ENCODE measurements around the gene SYNDIG1. TPM values are rescaled to one million over a fixed set of nuclear protein-coding genes. Genes with fewer than 3 reads are reported as not detected.

Gene SYNDIG1
- polyA plus RNA-seq, 1 donor from 2014 or later = 0.22 TPM

DNA sequence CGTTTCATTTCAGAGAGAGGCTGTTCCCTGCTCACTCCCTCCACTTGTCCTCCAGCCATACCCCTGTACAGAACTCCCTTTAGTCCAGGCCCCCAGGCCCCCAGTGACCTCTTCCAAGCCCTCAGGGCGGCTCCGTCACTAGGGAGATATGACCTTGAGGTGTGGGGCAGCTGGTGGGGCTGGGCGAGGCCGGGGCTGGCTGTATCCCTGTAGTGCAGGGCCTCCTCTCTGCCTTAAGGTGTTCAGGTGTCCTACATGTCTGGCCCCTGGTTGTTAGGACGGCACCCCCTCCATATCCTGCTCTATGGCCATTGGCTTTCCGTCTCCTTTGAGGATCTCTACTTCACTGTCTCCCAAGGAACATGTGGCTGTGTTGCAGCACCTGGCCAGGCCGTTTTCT lies 17.4 kb upstream of the SYNDIG1 start:
- Histone ChIP-seq H3K9me2 (ENCODE audit: insufficient read depth, low read length) (no peaks in the 10 kb centered on the region), H3K27ac (ENCODE audit: low read length) (no peak overlapping the region), H3K27me3 (ENCODE audit: insufficient read depth, low read depth, low read length) (no peaks in the 10 kb centered on the region), H3K9ac (ENCODE audit: low read length) (no peak overlapping the region), H3K79me2 (replicated peaks; ENCODE audit: insufficient read depth, low read length) (no peaks in the 10 kb centered on the region), H3K36me3 (ENCODE audit: insufficient read depth, low read length) (no peaks in the 10 kb centered on the region), H3F3A (ENCODE audit: insufficient read depth, low read length, poor library complexity, severe bottlenecking) (no peaks in the 10 kb centered on the region), H2AFZ (ENCODE audit: low read depth, low read length) (no peak overlapping the region), H3K4me3 (ENCODE audit: low read length) (no peak overlapping the region), H4K20me1 (ENCODE audit: insufficient read depth) (no peaks in the 10 kb centered on the region), H3K4me2 (ENCODE audit: low read length) (no peak overlapping the region), H3K9me3 (ENCODE audit: low read length) (no peaks in the 10 kb centered on the region)
- TF ChIP-seq, protein P1, sequence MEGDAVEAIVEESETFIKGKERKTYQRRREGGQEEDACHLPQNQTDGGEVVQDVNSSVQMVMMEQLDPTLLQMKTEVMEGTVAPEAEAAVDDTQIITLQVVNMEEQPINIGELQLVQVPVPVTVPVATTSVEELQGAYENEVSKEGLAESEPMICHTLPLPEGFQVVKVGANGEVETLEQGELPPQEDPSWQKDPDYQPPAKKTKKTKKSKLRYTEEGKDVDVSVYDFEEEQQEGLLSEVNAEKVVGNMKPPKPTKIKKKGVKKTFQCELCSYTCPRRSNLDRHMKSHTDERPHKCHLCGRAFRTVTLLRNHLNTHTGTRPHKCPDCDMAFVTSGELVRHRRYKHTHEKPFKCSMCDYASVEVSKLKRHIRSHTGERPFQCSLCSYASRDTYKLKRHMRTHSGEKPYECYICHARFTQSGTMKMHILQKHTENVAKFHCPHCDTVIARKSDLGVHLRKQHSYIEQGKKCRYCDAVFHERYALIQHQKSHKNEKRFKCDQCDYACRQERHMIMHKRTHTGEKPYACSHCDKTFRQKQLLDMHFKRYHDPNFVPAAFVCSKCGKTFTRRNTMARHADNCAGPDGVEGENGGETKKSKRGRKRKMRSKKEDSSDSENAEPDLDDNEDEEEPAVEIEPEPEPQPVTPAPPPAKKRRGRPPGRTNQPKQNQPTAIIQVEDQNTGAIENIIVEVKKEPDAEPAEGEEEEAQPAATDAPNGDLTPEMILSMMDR (IDR thresholded peaks at IDR 0.05; ENCODE audit: poor library complexity, severe bottlenecking) = no peak
- no peak for TF ChIP-seq SMC3 (conservative IDR thresholded peaks at IDR 0.05; ENCODE audit: poor library complexity)
- no peak for TF ChIP-seq TAF1 (IDR thresholded peaks at IDR 0.05; ENCODE audit: low read depth)
- no peak for TF ChIP-seq RAD21 (conservative IDR thresholded peaks at IDR 0.05)
- TF ChIP-seq, protein P2, sequence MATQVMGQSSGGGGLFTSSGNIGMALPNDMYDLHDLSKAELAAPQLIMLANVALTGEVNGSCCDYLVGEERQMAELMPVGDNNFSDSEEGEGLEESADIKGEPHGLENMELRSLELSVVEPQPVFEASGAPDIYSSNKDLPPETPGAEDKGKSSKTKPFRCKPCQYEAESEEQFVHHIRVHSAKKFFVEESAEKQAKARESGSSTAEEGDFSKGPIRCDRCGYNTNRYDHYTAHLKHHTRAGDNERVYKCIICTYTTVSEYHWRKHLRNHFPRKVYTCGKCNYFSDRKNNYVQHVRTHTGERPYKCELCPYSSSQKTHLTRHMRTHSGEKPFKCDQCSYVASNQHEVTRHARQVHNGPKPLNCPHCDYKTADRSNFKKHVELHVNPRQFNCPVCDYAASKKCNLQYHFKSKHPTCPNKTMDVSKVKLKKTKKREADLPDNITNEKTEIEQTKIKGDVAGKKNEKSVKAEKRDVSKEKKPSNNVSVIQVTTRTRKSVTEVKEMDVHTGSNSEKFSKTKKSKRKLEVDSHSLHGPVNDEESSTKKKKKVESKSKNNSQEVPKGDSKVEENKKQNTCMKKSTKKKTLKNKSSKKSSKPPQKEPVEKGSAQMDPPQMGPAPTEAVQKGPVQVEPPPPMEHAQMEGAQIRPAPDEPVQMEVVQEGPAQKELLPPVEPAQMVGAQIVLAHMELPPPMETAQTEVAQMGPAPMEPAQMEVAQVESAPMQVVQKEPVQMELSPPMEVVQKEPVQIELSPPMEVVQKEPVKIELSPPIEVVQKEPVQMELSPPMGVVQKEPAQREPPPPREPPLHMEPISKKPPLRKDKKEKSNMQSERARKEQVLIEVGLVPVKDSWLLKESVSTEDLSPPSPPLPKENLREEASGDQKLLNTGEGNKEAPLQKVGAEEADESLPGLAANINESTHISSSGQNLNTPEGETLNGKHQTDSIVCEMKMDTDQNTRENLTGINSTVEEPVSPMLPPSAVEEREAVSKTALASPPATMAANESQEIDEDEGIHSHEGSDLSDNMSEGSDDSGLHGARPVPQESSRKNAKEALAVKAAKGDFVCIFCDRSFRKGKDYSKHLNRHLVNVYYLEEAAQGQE (IDR thresholded peaks at IDR 0.05; ENCODE audit: borderline replicate concordance) = no peak
- TF ChIP-seq MXI1 (conservative IDR thresholded peaks at IDR 0.05; ENCODE audit: poor library complexity, severe bottlenecking) = no peak
- TF ChIP-seq EP300 (conservative IDR thresholded peaks at IDR 0.05; ENCODE audit: poor library complexity, severe bottlenecking) = no peak
- no peak for TF ChIP-seq POLR2AphosphoS5 (IDR thresholded peaks at IDR 0.05)
- TF ChIP-seq EZH2 (IDR thresholded peaks at IDR 0.05; ENCODE audit: borderline replicate concordance, insufficient read depth, low read length, poor library complexity, severe bottlenecking) = no peak

DNA sequence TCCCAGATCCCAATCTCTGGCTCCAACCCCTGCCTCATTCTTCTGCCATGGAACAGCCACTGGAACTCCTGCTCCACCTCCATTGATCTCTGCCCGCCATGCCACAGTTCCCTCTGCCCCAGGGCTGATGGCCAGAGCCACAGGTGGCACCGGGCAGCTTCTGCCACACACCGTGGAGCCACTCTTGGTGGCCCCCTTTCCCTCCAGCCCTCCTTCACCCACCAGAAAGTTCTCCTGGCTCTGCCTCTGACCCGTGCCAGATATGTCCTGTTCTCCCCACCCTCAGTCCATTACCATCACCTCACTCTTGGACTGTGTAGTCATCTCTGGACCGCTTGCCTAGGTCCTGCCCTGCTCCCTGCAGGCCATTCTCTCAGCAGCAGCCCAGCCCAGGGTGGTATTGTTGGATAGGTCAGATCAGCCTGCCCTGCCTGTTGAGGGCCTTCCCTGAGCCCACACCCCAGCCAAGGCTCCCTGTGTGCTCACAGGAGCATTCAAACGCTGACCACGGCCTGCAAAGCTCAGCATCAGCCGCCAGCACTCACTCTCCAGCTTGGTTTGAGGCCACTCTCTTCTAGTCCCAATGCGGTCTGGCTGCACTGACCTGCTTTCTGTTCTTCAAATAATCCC lies 16.8 kb upstream of the SYNDIG1 start:
- Histone ChIP-seq H3F3A (ENCODE audit: insufficient read depth, low read length, poor library complexity, severe bottlenecking) (no peaks in the 10 kb centered on the region), H3K9me2 (ENCODE audit: insufficient read depth, low read length) (no peaks in the 10 kb centered on the region), H3K27me3 (ENCODE audit: insufficient read depth, low read depth, low read length) (no peaks in the 10 kb centered on the region), H2AFZ (ENCODE audit: low read depth, low read length) (no peak overlapping the region), H3K4me3 (ENCODE audit: low read length) (no peak overlapping the region), H3K4me2 (ENCODE audit: low read length) (no peak overlapping the region), H3K79me2 (replicated peaks; ENCODE audit: insufficient read depth, low read length) (no peaks in the 10 kb centered on the region), H3K9ac (ENCODE audit: low read length) (no peak overlapping the region), H3K9me3 (ENCODE audit: low read length) (no peaks in the 10 kb centered on the region), H3K27ac (ENCODE audit: low read length) (no peak overlapping the region), H3K36me3 (ENCODE audit: insufficient read depth, low read length) (no peaks in the 10 kb centered on the region), H4K20me1 (ENCODE audit: insufficient read depth) (no peaks in the 10 kb centered on the region)
- TF ChIP-seq POLR2AphosphoS5 (IDR thresholded peaks at IDR 0.05) (no peak), SMC3 (conservative IDR thresholded peaks at IDR 0.05; ENCODE audit: poor library complexity) (no peak), MXI1 (conservative IDR thresholded peaks at IDR 0.05; ENCODE audit: poor library complexity, severe bottlenecking) (no peak), RAD21 (conservative IDR thresholded peaks at IDR 0.05) (no peak), EP300 (conservative IDR thresholded peaks at IDR 0.05; ENCODE audit: poor library complexity, severe bottlenecking) (no peak), TAF1 (IDR thresholded peaks at IDR 0.05; ENCODE audit: low read depth) (no peak), EZH2 (IDR thresholded peaks at IDR 0.05; ENCODE audit: borderline replicate concordance, insufficient read depth, low read length, poor library complexity, severe bottlenecking) (no peak)
- TF ChIP-seq, protein P2 (IDR thresholded peaks at IDR 0.05; ENCODE audit: borderline replicate concordance) = no peak
- TF ChIP-seq, protein P1 (IDR thresholded peaks at IDR 0.05; ENCODE audit: poor library complexity, severe bottlenecking) = no peak
